GM21515 (cell line): ENCODE results near the gene SLC39A13.

Experiments used
- ATAC-seq: cut with Tn5 transposase; IDR thresholded peaks from one replicate; pipeline ENCODE4 v1.9.1; 2021; ENCODE audit not compliant: unreplicated experiment

Gene SLC39A13

DNA sequence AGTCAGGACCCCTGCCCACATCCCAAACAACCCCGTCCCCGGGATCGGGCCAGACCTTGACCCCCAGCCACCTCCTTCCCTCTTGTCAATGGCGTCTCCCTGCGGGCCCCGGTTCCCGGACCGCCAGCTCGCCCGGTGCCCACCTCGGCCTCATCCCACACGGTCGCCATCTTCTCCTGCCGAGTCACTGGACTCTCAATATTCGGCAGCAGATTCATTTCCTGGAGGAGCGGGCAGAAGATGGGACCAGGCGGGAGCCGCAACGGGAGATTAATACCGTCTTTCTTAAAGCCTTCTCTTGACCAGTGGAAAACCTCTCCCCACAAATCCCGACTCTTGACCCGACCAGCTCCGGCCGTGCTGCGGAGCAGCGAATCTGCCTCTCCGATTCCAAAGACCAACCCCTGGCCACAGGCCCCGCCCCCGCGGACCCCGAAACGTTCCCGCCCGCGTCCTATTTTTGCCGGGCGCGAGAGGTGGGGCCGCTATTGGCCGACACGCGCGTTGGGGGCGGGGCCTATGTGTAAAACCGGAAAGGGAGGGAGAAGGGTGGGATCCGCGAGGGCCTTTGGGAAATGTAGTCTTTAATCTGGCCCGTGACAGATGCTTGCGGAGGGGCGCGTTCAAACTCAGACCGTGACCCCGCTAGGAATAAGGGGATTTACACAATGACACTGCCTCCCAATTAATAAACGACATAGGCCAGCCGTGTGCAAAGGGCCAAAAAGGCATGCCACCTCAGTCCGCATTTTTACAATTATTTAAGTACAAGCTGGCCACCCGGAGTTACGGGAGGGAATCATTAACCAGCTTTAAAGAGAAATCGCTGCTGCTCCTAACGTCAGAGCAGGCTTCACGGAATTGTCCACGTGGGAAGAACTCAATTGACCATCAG is 17.9 kb downstream of the SLC39A13 start, which contains the start of gene PSMC3:
TSS of gene PSMC3 (minus strand) at position 378 of the 895 bp plus-strand sequence. CDS start at position 218, 160 bp downstream.
- peak; percentile 85 for ATAC-seq

DNA sequence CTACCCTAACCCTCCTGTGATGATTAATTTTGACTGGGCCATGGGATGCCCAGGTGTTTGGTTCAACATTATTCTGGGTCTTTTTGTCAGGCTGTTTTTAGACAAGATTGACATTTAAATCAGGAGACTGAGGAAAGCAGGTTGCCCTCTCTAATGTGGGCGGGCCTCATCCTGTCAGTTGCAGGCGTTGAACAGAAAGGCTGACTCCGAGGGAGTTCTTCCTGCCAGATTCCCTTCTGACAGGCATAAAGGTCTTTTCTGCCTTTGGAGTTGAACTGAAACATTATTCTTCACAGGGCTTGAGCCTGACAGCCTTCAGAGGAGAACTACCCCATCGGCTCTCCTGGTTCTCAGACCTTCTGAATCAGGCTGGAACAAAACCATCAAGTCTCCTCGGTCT is 22.1 kb downstream of the SLC39A13 start:
- ATAC-seq, result no peak

- ATAC-seq, result no peak
Measured at GRCh38 chr11:47431356-47432083, 23.1 kb downstream of the SLC39A13 start.

GRCh38 chr11:47433157-47433556 is 24.8 kb downstream of the SLC39A13 start:
- ATAC-seq, result no peak

DNA sequence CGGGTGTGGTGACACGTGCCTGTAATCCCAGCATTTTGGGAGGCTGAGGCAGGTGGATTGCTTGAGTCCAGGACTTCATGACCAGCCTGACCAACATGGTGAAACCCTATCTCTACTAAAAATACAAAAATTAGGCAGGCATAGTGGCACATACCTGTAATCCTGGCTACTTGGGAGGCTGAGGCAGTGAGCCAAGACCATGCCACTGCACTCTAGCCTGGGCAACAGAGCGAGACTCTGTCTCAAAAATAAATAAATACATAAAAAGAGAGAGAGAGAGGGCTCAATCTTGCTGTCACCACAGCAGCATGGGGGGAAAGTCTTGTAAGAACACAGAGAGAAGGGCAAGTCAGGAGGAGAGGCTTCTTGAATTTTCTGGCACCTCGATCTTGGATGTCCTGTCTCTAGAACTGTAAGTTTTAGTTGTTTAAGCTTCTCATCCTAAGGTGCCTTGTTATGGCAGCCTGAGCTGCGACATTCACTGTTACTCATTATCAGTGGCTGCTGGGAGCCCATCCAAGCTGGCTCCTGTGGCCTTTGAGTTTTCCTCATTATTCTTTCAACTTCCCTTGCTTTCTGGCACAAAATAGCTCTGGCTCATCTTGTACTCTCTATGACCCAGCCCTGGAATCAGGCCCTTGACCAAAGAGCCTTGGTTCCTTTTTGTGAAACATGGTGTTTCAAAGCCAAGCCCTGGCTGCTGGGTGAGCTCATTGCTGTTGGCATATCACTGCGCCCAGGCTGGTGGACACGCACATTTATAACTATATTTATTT is 25.8 kb downstream of the SLC39A13 start:
- no peak for ATAC-seq

DNA sequence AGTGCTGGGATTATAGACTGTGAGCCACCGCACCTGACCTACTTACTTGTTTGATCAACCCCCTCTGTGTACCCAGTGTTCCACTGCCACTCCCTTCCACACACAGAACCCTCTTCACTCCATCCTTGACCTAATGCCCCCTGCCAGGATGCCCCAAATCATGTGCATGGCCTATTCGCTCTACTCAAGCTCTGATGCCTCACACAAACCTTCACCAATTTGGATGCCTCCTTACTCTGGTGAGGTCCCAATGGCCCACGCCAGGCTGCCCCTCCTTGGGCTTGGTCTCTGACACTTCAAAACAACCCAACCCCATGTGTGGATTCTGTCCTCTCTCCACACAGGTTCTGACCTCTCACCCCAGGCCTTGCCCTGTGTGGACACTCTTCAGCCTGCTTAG is 27.3 kb downstream of the SLC39A13 start:
- ATAC-seq, result no peak

GRCh38 chr11:47436726-47437125 is 28.3 kb downstream of the SLC39A13 start:
- ATAC-seq, result no peak

DNA sequence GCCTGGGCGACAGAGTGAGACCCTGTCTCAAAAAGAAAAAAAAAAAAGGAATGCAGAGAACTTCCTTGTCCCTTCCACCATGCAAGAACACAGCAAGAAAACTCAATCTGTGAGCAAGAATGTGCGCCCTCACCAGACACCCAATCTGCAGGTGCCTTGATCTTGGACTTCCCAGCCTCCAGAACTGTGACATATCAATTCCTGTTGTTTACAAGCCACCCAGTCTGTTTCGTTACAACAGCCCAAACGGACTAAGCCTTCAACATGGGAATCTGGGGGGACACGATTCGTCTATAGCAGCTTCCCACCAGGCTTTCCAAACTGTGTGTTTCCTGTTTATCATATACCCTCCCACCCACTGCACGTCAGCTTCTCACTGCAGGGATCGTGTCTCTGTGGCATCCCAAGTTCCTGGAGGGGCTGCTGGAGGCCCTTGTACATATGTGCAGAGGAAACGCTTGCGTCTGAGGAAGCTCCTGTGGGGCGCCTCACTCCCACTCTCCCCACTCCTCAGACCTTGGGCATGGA is 28.9 kb downstream of the SLC39A13 start:
- ATAC-seq, result no peak

DNA sequence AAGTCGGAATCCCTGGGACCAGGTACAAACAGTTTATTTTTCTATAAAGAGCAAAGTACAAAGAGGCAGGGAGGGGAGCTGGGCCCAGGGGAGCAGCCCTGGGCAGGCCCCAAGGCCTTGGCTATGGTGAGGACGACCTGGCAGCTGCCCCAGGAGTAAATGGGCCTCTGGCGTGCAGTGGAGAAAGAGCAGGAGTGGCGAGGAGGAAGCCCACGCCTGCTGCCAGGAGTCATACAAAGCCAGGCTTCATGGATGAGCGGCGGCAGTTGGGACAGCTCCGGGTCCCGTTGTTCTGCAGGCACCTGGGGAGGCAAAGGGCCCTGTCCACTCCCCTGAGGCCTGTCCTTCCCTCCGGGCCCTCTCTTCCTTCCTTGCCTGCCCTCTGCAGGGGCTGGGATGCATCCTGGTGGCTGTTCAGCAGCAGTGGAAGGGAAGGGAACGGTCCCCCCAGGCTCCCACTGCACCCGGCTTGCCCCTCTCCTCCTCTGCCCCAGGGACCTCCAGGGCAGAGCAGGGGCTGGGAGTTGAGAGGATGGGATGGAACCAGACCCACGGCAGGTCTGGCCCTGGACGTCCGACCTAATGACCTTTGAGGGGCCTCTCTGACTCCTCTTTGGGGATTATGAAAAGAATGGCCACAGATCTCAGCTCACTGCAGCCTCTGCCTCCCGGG is 29.5 kb downstream of the SLC39A13 start:
- no peak for ATAC-seq

DNA sequence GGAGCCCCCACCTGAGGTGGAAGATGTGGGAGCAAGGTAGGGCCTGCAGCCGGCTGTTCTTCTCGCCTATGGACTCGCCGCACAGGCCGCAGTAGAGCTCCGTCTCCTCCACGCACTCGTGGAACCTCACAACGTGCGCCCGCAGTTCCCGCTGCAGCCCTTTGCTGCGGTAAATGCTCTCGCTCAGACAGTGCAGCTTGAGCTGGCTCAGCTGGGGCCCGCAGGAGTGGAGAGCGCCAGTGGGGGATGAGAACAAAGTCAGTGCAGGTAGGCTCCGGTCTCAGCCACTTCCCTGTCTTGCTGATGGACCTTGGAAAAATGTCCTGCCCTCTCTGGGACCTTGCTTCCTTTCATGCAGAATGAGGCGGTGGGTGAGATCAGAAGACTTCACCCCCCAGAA is 30.3 kb downstream of the SLC39A13 start:
- ATAC-seq, result no peak

- no peak for ATAC-seq
Measured at GRCh38 chr11:47440054-47440476, 31.7 kb downstream of the SLC39A13 start.

DNA sequence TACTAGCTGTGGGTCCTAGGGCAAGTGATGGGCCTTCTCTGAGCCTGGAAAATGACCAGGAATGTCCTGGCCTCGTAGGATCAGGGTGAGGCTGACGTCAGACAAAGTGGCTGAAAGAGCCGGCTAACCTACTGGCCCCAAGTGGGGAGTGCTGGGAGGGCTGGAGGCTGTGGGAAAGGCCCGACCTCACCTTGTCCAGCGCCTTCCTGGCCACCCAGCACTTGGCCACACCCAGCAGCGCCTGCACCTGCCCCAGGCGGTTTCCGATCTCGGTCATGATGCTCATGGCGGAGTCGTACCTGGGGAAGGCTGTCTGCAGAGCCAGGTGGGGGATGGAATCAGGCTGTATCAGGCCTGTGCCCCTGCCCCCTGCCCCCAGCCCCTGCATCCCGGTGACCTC is 33.0 kb downstream of the SLC39A13 start:
- no peak for ATAC-seq

DNA sequence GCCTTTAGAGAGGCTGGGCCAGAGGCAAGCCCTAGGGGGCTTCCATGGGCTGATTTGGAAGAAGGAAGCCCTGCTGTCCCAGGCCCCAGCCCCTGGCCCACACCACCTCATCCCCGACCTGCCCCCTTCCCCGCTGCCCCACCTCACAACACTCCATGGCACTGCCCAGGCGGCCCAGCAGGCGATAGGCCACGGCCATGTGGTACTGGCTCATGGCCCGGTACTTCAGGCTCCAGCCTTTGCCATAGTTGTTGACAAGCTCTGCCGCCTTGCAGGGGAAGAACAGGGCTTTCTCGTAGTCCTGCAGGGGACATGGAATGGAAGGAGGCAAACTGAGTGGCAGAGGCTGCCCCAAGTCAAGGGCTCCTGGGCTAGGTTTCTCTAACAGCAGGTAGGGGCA is 34.1 kb downstream of the SLC39A13 start:
- no peak for ATAC-seq

DNA sequence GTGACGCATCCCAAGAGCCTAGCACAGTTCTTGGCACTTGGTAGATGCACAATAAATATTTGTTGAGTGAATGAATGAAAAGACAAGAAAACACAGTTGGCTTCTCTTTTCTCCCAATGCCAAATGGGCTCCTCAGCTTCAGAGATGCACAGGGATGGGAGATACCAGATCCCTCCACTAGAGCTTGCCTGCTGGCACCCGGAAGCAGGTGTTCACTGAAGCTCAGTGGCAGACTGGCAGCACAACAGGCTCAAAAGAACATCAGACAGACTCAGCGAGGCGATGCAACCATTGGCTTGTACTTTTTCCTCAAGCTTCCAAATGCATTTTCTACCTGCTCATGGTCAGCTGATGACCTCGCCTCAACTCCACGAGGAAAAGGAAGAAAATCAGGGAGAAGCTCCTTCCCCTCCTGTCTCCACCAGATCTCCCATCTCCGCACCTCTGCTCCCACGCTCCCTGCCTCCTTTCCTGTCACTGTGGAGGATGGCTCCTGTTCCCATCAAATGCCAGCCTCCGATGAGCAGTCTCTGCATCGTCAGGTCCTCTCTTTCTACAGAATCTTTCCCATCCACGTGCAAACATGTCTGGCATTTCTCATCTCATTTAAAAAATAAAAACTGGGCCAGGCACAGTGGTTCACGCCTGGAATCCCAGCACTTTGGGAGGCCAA is 34.8 kb downstream of the SLC39A13 start:
- ATAC-seq, result no peak

- no peak for ATAC-seq
Measured at GRCh38 chr11:47443817-47444216, 35.4 kb downstream of the SLC39A13 start.

DNA sequence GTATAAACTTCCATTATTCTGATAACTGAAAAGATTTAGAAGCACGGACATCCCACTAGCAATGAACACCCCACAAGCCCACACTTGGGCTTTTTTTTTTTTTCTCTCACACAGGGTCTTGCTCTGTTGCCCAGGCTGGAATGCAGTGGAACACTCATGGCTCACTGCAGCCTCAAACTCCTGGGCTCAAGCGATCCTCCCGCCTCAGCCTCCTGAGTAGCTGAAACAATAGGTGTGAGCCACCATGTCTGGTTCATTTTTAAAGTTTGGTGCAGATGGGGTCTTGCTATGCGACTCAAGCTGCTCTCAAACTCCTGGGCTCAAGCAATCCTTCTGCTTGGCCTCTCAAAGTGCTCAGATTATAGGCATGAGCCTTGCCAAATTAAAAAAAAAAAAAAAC is 37.5 kb downstream of the SLC39A13 start:
- no peak for ATAC-seq

DNA sequence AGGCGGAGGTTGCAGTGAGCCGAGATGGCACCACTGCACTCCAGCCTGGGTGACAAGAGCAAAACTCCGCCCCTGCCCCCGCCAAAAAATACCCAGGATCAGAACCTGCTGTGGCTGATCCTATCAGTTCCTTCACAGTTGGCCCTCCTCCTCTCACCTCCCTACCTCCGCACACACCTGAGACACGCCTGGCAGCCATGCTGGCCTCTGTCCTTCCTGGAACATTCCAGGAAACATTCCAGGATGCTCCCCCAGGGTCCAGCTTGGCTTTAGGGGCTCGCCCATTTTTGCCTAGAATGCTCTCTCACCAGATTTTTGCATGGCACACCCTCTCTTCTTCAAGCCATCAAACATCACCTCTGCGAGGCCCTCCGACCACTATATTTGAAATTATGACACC is 38.4 kb downstream of the SLC39A13 start:
- no peak for ATAC-seq

GRCh38 chr11:47447906-47448305 is 39.5 kb downstream of the SLC39A13 start:
- ATAC-seq, result no peak

DNA sequence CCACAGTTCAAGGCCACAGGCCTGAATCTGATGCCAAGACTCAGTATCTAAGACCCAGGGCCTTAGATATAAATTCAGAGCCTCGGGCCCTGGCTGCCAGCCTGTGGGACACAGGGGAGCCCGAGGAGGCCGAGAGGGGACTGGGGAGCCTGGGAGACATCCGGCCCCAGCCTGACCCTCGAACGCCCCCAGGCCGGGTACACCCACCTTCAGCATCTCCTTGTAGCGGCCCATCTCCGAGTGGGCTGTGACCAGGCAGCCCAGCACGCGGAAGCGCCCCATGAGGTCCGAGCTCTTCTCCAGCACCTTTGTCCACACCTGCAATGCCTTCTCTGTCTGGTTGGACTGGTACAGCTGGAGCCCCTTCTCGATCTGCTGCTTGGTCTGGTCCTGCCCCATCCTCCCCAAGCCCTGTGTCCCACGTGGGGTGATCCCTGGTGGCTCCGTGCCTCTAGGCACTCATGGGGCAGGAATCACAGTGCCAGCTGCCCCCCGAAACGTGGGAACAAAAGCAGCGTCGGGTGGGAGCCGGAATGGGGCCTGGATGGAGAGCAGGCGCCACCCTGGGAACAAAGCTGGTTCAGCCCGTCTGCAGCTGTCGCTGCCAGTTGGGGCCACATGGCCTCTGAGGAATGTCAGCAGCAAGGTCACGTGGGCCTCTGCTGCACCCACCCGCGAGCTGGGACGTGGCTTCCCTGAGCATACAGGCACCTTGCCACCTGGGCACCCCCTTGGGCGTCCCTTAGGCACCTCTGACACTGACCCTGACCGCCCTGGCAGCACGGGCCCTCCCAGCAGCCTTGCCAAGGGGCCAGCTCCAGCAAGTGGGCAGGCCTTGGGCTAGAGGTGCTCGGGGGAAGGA is 40.4 kb downstream of the SLC39A13 start, which contains the start of gene RAPSN:
TSS of gene RAPSN (minus strand) at position 571 of the 862 bp plus-strand sequence. CDS start at position 399, 172 bp downstream.
- no peak for ATAC-seq
